ENCODE measurements around the gene RAP1A.
"Not testable (repeated sequence)": the region's sequence is repeated elsewhere in the genome, so short reads cannot be mapped to it uniquely, and the experiment has no call there.

RAP1A gene

DNA sequence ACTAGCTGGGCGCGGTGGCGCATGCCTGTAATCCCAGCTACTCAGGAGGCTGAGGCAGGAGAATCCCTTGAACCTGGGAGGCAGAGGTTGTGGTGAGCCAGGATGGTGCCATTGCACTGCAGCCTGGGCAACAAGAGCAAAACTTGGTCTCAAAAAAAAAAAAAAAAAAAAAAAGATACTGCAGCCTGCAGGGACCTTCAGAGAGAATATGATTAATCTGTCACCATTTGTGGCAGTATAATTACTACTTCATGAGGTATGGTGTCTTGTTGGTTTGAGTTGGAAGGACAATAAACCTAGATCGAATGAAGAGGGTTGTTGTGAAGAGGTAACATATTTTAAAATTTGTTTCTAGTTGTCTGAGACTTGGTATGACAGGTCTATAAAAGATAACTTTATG, 13.2 kb downstream of the RAP1A start:
- not testable (repeated sequence) for DNase-seq

DNA sequence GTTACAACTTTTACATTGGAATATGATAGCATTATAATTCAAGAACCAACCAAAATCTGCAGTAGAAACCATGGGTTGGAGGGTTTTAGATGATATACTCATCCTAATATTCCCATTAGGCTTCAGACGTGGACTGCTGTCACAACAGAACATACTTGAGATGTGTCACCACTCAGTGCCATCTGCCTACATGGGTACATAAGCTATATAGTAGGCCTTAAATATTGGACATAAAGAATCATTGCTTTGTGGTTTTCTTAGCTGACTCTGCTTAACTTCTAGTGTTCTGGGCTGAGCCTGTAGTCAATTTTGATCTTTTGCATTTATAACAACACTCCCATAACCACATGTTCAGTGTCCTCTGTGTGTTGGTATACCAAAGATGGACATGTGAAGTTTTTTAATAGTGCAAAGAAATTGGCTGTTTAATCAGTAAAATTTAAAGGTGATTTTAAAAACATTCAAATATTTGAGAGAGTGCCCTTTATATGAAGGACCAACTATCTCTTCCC, 14.2 kb downstream of the RAP1A start:
- no peak for DNase-seq

DNA sequence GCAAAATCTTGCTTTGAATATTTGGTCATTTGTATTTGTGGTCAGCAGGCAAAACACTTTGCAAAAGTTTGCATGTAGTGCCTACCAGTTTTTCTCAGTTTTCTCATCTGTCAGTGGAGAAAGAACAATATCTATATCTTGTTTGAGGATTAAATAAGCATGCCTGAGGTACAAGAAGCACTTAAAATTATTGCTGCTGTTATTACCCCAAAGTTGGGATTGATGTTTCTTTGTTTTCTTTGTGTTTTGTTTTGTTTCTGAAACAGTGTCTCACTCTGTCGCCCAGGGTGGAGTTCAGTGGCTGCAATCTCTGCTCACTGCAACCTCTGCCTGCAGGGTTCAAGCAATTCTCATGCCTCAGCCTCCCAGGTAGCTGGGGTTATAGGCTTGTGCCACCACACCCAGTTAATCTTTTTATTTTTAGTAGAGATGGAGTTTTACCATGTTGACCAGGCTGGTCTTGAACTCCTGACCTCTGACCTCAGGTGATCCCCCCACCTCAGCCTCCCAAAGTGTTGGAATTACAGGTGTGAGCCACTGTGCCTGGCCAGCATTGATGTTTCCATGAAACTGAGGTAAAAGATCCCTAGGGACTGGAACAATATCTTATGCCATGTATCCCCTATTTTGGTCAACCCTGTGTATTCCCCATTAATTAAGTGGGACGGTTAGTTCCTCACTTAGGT, 15.9 kb downstream of the RAP1A start:
- no peak for DNase-seq

DNA sequence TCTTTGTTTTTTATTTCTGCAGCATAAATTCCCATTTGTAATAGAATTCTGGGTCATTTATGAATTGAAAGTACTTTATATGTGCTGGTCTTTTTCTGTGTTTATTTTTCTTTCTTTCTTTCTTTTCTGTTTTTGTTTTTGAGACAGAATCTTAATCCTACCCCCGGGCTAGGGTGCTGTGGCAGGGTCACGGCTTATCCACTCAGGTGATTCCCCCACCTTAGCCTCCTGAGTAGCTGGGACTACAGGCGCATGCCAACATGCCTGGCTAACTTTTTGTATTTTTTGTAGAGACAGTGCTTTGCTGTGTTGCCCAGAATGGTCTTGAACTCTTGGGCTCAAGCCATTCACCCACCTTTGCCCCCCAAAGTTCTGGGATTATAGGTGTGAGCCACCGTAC, 18.7 kb downstream of the RAP1A start:
- DNase-seq, result no peak

DNA sequence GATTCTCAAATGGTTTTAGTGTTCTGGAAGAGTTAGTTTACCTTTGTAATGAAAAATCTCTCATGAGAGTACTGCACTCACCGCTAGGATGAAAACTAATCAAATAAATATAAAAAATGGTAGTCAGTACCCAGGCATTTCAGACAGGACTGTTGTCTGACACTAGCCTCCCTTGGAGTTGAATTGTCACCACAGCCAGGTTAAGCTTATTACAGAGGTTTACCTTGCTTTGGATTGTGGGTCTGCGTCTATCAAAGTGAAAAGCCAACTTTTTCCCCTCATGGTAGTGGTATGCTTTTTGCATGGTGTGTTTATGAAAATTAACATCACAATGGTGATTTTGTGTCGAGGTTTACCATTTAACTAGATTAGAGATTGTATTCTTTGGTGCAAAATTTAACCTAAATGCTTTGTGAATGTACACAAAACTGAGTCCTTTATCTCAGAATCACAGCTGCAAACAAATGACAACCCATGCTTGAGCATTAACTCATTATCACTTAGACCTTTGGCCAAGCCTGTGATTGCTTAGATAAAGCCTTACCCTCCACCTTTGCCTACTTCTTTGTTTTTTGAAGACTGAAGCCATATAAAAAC, 20.1 kb downstream of the RAP1A start:
- no peak for DNase-seq

DNA sequence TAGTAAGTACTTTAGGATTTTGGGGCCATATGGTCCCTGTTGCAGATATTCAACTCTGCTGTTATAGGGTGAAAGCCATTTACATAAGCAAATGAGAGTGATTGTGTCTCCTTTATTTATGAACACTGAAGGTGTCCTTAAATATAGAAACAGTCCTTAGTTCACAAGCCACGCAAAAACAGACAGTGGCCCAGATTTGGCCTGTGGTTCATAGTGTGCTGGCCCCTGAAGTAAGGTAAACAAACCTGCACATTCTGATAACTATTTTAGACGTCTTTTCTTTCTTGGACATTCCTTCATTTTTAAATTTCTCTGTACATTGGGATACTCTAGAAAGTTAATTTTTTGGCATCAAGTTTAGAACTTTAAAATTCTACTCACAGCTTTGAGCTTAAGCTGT, 23.5 kb downstream of the RAP1A start:
- DNase-seq, result no peak

DNA sequence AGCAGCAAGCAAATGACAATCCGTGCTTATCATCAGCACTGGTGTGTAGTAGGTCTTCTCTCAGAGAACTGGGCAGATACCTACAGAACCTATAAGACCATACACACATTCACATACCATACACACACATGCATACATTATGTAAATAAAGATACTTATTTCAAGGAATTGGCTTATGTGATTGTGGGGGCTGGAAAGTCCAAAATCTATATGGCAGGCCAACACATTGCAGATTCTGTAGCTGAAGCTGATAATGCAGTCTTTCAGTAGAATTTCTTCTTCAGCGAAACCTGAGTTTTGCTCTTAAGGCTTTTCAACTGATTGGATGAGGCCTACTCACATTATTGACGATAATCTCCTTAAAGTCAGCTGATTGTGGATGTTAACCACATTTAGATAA, 24.1 kb downstream of the RAP1A start:
- DNase-seq, result no peak

DNA sequence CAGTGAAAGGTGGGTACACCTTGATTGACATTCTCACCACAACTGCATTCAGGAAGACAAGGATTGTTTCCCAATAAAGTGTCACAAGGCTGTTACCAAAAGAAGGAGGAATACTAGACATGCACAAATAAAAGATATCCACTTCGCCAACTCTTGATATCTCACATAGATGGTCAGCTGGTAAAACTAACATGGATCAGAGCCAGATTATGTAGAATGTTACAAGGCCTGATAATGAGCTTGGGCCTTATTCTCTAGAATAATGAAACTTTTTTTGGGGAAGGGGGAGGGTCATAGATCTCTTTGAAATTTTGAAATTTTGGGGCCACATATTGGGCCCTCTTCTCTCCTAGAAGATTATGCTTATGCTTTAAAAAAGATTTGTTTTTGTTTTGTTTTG, 24.9 kb downstream of the RAP1A start:
- DNase-seq, result no peak

DNA sequence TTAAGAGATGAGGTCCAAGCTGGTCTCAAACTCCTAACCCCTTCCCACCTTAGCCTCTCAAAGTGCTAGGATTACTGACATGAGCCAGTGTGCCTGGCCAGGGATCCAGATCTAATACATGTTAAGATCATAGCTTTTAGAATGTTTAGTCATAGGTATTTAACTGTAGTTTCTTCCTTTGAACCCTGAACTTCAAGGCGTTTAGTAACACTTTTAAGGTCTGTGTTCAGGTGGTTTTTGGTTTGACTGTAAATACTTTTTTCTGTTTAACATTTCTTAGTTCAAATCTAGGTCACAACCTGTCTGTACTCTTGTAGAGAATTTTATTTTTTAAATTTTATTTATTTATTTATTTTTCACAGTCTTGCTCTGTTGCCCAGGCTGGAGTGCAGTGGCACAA, 28.1 kb downstream of the RAP1A start:
- no peak for DNase-seq

DNA sequence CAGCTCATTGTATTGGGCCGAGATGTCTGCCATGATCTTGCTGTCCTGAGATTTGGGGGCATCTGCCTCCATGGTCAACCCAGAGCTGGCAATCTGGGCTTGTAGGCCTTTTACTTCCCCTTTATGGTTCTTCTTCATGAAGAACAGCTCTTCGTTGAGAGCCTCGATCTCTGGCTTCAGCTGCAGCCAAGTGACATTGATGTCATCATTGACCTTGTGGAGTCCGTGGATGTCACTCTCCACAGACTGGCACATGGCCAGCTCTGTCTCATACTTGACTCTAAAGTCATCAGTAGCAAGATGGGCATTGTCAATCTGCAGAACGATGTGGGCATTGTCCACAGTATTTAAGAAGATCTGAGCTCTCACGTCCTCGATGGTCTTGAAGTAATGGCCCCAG, 29.2 kb downstream of the RAP1A start:
- DNase-seq, result no peak

DNA sequence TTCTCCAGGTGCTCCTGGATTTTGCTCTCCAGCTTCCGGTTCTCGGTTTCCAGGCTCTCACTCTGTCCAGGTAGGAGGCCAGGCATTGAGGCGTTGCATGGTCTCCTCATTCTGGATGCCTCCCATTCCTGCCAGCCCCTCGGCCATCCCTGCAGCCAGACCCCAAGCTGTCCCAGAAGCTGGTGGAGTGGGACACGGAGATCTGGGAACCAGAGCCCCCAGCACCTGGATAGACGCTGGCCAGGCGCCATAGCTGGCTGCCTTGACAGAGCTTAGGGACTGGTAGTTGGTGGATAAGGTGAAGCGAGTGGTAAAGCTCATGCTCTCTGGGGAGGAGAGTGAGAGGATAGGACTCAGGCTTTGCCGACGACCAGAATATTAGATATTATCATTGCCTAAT, 29.6 kb downstream of the RAP1A start:
- DNase-seq, result no peak

DNA sequence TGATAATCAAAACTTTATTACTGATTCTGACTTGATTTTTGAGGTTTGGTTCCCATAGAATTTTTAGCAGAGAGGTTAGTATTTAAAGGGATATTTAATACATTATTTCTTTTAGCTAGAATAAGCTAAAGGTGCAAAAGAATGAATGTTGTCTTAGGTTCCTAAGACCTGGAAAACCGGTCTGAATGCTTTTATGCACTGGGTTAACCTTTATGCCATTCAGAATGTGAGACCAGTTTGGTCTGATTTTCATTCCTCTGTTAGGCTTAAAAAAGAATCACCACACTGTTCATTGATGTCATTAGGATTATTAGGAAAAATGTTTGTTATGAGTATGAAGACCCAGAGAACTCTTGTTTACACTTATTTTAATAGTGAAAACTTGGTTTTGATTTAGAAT, 30.1 kb downstream of the RAP1A start:
- no peak for DNase-seq

DNA sequence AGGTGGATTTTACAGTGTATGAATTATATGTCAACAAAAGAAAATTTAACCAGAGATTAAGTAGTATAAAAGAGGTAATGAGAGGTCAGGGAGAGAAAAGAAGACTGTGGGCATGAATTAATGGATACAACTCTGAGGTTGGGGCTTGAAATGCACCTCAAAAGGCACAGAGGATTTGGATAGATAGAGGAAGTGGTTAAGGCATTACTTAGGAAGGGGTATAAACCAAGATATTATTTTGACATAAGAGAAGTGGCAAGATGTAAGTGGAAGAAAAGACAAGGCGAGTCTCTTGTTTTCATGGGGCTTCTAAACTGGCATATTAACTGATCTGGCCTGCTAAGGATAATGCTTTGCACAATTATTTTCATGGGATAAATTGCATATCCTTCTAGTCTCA, 34.1 kb downstream of the RAP1A start:
- peak; percentile 80 to 88 for DNase-seq

DNA sequence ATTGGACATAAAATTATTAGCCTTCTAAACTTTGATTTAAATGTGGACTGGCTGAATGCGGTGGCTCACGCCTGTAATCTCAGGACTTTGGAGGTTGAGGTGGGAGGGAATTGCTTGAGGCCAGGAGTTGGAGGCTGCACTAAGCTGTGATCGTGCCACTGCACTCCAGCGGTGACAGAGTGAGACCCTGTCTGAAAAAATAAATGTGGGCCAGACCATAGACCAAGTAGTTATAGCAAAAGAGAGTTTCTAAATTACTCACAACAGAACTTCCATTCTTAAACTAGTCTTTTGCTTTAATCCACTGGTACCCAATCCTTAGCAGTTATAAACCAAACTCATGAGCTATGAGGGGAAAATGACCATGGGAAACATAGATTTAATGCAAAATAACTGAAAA, 35.2 kb downstream of the RAP1A start:
- no peak for DNase-seq

DNA sequence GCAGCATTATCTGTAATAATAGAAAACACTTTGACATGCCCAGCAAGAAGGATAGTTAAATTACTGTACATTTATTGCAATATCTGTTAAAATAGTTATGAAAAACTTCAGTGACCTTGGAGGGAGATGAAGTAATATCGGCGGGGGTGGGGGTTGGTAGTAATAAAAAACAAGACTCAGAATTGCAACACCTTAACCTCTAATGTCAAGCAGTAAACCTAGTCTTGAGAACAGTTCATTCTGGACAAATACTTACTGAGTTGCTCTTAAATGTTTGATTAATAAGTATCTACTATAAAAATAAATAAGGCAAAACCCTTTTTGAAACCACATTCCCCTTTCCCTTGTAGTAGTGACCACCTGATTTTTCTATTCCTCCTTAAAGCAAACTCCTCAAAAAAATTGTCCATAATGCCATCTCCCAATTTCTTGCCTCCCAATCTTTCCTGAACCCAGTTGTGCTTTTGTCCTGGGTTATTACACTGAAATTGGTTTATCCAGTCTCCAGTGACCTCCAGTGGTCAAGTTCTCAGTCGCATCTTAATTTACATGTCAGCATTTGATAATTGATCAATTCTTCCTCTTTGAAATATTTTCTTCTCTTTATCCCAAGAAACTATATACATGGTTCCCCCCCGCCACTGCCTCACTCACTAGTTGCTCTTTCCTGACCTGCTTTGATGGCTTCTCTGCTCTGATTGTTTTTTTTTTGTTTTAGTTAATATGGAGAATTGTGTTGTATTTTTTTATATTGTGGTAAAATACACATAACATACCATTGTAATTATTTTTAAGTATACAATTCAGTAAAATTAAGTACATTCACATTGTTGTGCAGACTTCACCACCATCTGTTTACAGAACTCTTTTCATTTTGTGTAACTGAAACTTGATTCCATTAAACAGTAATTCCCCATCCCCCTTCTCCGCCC, 36.8 kb downstream of the RAP1A start:
- DNase-seq, result peak; percentile 72

DNA sequence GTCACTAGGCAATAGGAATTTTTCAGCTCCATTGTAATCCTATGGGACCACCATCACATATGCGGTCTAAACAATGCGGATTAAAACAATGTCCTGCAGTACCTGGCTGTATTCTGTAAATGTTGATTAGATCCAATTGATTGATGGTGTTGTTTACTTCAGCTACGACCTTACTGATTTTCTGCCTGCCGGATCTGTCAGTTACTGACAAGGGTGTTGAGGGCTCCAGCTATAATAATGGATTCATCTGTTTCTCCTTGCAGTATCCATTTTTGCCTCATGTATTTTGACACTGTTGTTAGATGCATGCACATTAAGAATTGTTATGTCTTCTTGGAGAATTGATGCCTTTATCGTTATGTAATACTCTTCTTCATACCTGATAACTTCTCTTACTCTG, 39.0 kb downstream of the RAP1A start:
- DNase-seq, result no peak

DNA sequence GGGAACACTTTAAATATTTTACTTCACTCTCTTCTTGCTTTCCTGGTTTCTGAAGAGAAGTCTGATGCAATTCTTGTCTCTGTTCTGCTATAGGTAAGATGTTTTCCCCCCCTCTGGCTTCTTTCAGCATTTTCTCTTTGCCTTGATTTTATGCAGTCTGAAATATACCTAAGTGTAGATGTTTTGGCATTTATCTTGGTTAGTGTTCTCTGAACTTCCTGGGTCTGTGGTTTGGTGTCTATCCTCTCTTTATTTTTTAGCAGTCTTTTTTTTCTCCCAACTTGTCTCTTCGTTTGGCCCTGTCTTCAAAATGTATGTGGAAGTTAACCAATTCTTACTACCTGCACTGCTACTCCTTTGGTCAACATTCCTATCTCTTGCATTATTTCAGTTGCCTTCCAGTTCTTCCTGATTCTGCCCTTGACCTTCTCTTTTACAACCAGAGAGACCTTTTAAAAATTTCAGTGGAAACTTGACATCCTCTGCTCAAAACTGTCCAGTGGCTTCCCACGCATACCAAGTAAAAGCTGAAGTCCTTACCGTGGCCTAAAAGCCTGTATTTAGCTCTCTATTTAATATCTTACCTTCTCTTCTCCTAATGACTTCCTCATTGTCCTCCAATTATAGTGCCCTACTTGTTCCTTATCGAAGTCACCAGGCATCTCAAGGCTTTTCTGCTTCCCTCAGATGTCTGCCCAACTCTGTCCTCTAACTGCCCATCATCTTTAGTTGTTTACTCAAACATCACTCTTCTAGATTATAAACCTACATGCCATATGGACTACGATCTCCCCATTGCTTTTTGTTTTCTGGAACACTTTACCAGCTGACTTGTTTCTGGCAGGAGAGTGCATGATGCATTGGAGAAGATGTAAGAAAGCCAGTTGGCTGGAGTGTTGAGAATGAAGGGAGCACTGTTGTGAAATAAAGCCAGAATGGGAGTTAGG, 40.9 kb downstream of the RAP1A start:
- peak; percentile 14 to 16 for DNase-seq

DNA sequence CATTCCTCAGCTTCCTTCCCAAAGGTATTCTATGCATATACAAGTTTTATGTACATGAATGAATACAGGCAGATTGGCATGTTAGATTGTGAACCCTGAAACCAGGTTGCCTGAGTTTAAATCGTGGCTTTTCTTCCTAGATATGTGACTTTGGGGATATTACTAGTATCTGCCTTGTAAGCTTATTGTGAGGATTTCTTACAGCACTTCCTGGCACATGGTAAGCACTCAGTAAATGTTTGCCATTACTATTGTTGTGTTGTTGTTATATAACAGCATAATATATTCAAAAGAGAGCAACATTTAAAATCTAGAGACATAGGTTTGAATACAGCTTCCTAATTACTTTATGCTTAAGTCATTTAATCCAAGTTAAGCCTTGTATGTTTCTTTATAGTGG, 45.1 kb downstream of the RAP1A start:
- no peak for DNase-seq

DNA sequence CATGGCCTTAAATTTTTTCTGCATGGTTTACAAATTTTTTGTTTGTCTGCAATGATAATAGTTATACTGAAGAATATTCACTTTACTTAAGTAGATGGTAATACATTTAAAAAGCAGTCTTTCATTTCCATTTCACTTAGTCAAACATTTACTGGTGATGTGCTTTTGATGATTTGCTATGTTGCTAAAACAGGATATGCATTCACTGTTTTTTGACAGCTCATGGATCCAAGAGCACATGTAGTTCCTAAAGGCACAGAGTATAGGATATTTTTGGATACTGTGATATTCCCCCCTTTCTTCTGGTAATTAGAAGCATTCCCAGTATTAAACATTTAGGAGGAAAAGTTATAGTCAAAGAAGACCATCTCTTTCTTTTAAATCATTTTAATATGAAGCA, 45.9 kb downstream of the RAP1A start:
- no peak for DNase-seq

DNA sequence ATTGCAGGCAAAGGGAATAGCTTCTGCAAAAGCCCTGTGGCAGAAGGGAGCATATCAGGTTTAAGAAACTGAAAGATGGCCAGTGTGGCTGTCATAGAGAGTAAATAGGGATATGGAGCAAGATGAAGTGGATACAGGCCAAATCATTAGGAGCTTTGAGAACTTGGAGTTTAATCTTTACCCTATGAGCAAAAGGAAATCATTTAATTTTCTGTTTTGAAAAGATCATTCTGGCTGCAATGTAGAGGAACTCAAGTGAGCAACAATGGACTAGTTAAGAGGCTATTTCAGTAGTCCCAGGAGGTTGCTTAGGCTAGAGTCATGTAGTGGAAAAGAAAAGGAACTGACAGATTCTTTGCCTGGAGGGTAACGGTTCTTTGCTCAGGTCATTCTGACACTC, 47.2 kb downstream of the RAP1A start:
- no peak for DNase-seq

DNA sequence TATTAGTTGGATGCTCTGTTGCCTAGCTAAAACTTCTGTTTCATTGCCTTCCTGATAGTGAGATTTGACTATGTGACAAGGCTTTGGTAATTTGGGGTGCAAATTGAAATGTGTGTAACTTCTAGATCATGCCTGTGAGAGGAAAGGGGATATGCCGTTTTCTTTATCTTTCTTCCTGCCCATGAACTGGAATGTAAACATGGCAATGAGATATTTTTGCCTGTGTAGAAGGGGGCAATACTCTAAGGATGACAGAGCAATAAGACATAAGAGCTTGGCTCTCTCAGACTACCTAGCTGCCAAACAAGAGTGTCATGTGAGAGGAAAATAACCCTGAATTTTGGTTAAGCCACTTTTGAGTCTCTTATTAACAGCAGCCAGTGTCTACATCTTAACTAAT, 49.7 kb downstream of the RAP1A start:
- DNase-seq, result no peak

DNA sequence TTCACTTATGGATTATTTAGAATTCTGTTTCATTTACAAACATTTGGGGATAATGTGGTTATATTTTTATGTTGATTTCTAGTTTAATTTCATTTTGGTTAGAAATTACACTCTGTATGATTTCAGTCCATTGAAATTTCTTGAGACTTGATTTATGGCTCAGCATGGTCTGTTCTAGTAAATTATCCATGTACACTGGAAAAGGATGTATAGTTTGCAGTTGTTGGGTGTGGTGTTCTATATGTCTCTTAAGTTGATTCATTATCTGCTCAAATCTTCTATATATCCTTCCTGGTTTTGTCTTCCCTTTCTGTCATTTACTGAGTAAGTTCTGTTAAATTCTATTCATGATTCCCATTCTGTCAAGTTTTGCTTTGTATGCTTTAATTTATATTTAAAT, 52.3 kb downstream of the RAP1A start:
- DNase-seq, result no peak

DNA sequence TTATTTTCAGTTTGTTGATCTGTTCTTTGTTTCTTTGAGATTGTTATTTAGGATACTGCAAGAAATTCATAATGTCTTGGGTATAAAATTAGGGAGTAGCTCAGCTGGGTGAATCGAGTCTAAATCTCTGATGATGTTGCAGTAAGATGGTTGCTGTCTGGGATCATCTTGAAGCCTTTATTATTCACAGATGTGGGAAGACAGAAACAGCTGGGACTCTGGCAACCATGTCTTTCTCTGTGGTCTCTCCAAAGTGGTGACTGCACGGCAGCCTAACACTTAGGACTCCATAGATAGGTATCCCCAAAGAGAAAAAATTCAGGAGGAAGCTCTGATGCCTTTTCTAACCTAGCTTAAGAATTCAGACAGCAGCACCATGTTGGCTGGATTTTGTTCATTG, 52.7 kb downstream of the RAP1A start:
- DNase-seq, result no peak

Data from AML-193 (cell line).